H9 (cell line): Measurements from ENCODE around the gene TMEM140. TPM values are rescaled to one million over a fixed set of nuclear protein-coding genes. Genes with fewer than 3 reads are reported as not detected.

Experiments used
- DNase-seq: peaks from one replicate; pipeline ENCODE4 v3.0.0-alpha.2; 2017
- H2AFZ ChIP-seq: one replicate; pipeline ENCODE4 v1.6.1; 2013; ENCODE audit warnings: mild to moderate bottlenecking, low read length, control low read depth, moderate library complexity
- H2AK5ac ChIP-seq: 2 replicates; pipeline ENCODE4 v1.6.1; 2013; ENCODE audit warnings: low read length, control low read depth, mixed read lengths; ENCODE audit not compliant: insufficient read length
- H2BK120ac ChIP-seq: one replicate; pipeline ENCODE4 v1.6.1; 2013; ENCODE audit warnings: low read depth, mild to moderate bottlenecking, low read length, control low read depth, inconsistent platforms; ENCODE audit not compliant: poor library complexity, severe bottlenecking
- H2BK12ac ChIP-seq: 2 replicates; pipeline ENCODE4 v1.6.1; 2013; ENCODE audit warnings: low read length, control low read depth, mixed read lengths, low read depth; ENCODE audit not compliant: insufficient read length
- H2BK15ac ChIP-seq: 2 replicates; pipeline ENCODE4 v1.6.1; 2013; ENCODE audit warnings: low read depth, low read length, control low read depth
- H2BK20ac ChIP-seq: one replicate; pipeline ENCODE4 v1.6.1; 2013; ENCODE audit warnings: low read depth, mild to moderate bottlenecking, low read length, control low read depth, inconsistent platforms; ENCODE audit not compliant: poor library complexity, severe bottlenecking
- H2BK5ac ChIP-seq: 2 replicates; pipeline ENCODE4 v1.6.1; 2013; ENCODE audit warnings: low read length, control low read depth, mixed read lengths; ENCODE audit not compliant: insufficient read length
- H3K14ac ChIP-seq: 2 replicates; pipeline ENCODE4 v1.6.1; 2013; ENCODE audit warnings: low read length, control low read depth; ENCODE audit not compliant: insufficient read depth
- H3K18ac ChIP-seq: 2 replicates; pipeline ENCODE4 v1.6.1; 2013; ENCODE audit warnings: low read depth, mild to moderate bottlenecking, mixed read lengths, low read length, control low read depth; ENCODE audit not compliant: insufficient read length
- H3K23ac ChIP-seq: 2 replicates; pipeline ENCODE4 v1.6.1; 2013; ENCODE audit warnings: low read length, control low read depth, mixed read lengths, low read depth; ENCODE audit not compliant: insufficient read length
- H3K23me2 ChIP-seq: 2 replicates; pipeline ENCODE4 v1.6.1; 2013; ENCODE audit warnings: low read depth, mild to moderate bottlenecking, mixed read lengths, low read length, control low read depth; ENCODE audit not compliant: insufficient read length, poor library complexity, severe bottlenecking
- H3K27ac ChIP-seq: 2 replicates; pipeline ENCODE4 v1.5.1; 2013; ENCODE audit warnings: low read length, control low read depth, mixed read lengths, low read depth; ENCODE audit not compliant: insufficient read length
- H3K27me3 ChIP-seq: 2 replicates; pipeline ENCODE4 v1.6.1; 2013; ENCODE audit warnings: low read length, control low read depth, inconsistent platforms; ENCODE audit not compliant: insufficient read depth
- H3K4ac ChIP-seq: 2 replicates; pipeline ENCODE4 v1.6.1; 2013; ENCODE audit warnings: low read depth, mild to moderate bottlenecking, control low read depth, inconsistent platforms, low read length, moderate library complexity
- H3K4me1 ChIP-seq: 2 replicates; pipeline ENCODE4 v1.6.1; 2013; ENCODE audit warnings: low read length, control low read depth, inconsistent platforms; ENCODE audit not compliant: insufficient read depth
- H3K4me2 ChIP-seq: 2 replicates; pipeline ENCODE4 v1.6.1; 2013; ENCODE audit warnings: low read length, control low read depth, mixed read lengths; ENCODE audit not compliant: insufficient read length, insufficient read depth
- H3K56ac ChIP-seq: 2 replicates; pipeline ENCODE4 v1.6.1; 2013; ENCODE audit warnings: low read depth, mild to moderate bottlenecking, mixed read lengths, low read length, control low read depth; ENCODE audit not compliant: insufficient read length
- H3K79me1 ChIP-seq: 2 replicates; pipeline ENCODE4 v1.6.1; 2013; ENCODE audit warnings: low read depth, mild to moderate bottlenecking, moderate library complexity, low read length, control low read depth, inconsistent platforms; ENCODE audit not compliant: insufficient read depth, poor library complexity, severe bottlenecking
- H3K79me2 ChIP-seq: 2 replicates; pipeline ENCODE4 v1.6.1; 2013; ENCODE audit warnings: low read length, control low read depth, inconsistent platforms; ENCODE audit not compliant: insufficient read depth
- H3K9ac ChIP-seq: 2 replicates; pipeline ENCODE4 v1.6.1; 2013; ENCODE audit warnings: low read length, control low read depth, mixed read lengths; ENCODE audit not compliant: insufficient read length; ENCODE audit errors: extremely low read depth
- H3K9me3 ChIP-seq: one replicate; pipeline ENCODE4 v1.6.1; 2013; ENCODE audit warnings: low read depth, low read length, inconsistent platforms; ENCODE audit not compliant: control insufficient read depth
- H3T11ph ChIP-seq: one replicate; pipeline ENCODE4 v1.6.1; 2013; ENCODE audit warnings: mild to moderate bottlenecking, low read length, control low read depth, inconsistent platforms
- H4K20me1 ChIP-seq: one replicate; pipeline ENCODE4 v1.6.1; 2013; ENCODE audit not compliant: control insufficient read depth, insufficient read length, insufficient read depth
- H4K5ac ChIP-seq: 2 replicates; pipeline ENCODE4 v1.6.1; 2013; ENCODE audit warnings: low read depth, mild to moderate bottlenecking, mixed read lengths, low read length, control low read depth; ENCODE audit not compliant: insufficient read length
- H4K8ac ChIP-seq: replicated peaks from 2 replicates; pipeline ENCODE4 v1.6.1; 2013; ENCODE audit warnings: low read length, control low read depth, mixed read lengths, low read depth; ENCODE audit not compliant: insufficient read length
- H4K91ac ChIP-seq: 2 replicates; pipeline ENCODE4 v1.6.1; 2013; ENCODE audit warnings: low read depth, mild to moderate bottlenecking, moderate library complexity, mixed read lengths, low read length, control low read depth; ENCODE audit not compliant: insufficient read length
- H3K27ac Mint-ChIP-seq, 3 experiments: 2 replicates in 2 of 3; 3 replicates in 1 of 3; pipeline ENCODE4 v1.8.0; 2020 to 2021; ENCODE audit warnings: mixed read lengths in 3 of 3, mild to moderate bottlenecking in 1 of 3, moderate library complexity in 1 of 3
- H3K27me3 Mint-ChIP-seq: 2 replicates; pipeline ENCODE4 v1.8.0; 2021; ENCODE audit warnings: low read depth, mild to moderate bottlenecking, moderate library complexity, mixed read lengths
- H3K36me3 Mint-ChIP-seq, 3 experiments: 2 replicates in 2 of 3; 3 replicates in 1 of 3; pipeline ENCODE4 v1.8.0; 2020 to 2021; ENCODE audit warnings: low read depth in 3 of 3, mixed read lengths in 3 of 3; ENCODE audit not compliant: insufficient read depth in 1 of 3
- H3K4me1 Mint-ChIP-seq, 2 experiments: 2 replicates each; pipeline ENCODE4 v1.8.0; 2020; ENCODE audit warnings: mixed read lengths in 2 of 2
- H3K4me3 Mint-ChIP-seq, 2 experiments: 2 replicates in 1 of 2; 3 replicates in 1 of 2; pipeline ENCODE4 v1.8.0; 2020 to 2021; ENCODE audit warnings: mild to moderate bottlenecking in 2 of 2, mixed read lengths in 2 of 2, moderate library complexity in 1 of 2
- H3K9me3 Mint-ChIP-seq, 2 experiments: 2 replicates in 1 of 2; 3 replicates in 1 of 2; pipeline ENCODE4 v1.8.0; 2020; ENCODE audit warnings: mild to moderate bottlenecking in 2 of 2, mixed read lengths in 2 of 2, moderate library complexity in 1 of 2
- WGBS: extraction: QIAGEN DNeasy Blood & Tissue Kit; methylation state at CpG from one replicate; pipeline ENCODE4 v1.1.7; 2013; ENCODE audit warnings: missing lambda C conversion rate, low lambda C conversion rate, mixed read lengths; ENCODE audit not compliant: insufficient read length; ENCODE audit errors: extremely low coverage; 5-methylcytosine and 5-hydroxymethylcytosine counted together
- total RNA-seq: library from RNA; stranded (reverse); gene quantifications from 2 replicates; pipeline ENCODE4 v1.2.1, GENCODE V29; 2021
- TF ChIP-seq, protein P1 (sequence below): fragments of 200-600 bp; sonication (generic); conservative IDR thresholded peaks from 3 replicates; pipeline ENCODE4 v1.8.0; 2021; ENCODE audit warnings: antibody characterized with exemption, mild to moderate bottlenecking

TMEM140 gene
- total RNA-seq, 1 experiment from 2014 or later = not detected

DNA sequence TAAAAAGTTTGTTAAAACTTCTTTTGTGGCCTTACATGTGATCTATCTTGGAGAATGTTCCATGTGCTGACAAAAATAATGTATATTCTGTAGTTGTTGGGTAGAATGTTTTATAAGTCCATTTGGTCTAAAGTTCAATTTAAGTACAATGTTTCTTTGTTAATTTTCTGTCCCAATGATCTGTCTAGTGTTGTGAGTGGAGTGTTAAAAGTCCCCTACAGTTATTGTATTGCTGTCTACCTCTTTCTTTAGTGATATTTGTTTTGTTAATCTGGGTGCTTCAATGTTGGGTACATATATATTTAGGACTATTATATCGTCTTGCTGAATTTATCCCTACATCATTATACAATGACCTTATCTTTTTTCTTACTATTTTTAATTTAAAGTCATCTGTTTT, 6.9 kb downstream of the TMEM140 start:
- Histone ChIP-seq H3K27me3 (no peaks in the 10 kb centered on the region), H3K23me2 (no peaks in the 10 kb centered on the region), H3K4me2 (no peak overlapping the region), H4K91ac (no peak overlapping the region), H2BK5ac (no peak overlapping the region), H3K9me3 (no peaks in the 10 kb centered on the region), H2BK20ac (no peak overlapping the region), H2AK5ac (no peak overlapping the region), H3K27ac (no peak overlapping the region), H2BK12ac (no peak overlapping the region), H4K5ac (no peak overlapping the region), H2BK120ac (no peak overlapping the region), H3T11ph (no peak overlapping the region), H3K23ac (no peak overlapping the region), H2AFZ (no peak overlapping the region), H3K56ac (no peak overlapping the region), H3K14ac (no peak overlapping the region), H3K79me1 (no peaks in the 10 kb centered on the region), H4K20me1 (no peaks in the 10 kb centered on the region), H3K9ac (no peak overlapping the region), H3K4me1 (no peaks in the 10 kb centered on the region), H3K4ac (no peak overlapping the region), H3K18ac (no peak overlapping the region), H2BK15ac (no peak overlapping the region), H4K8ac (no peak overlapping the region), H3K79me2 (no peaks in the 10 kb centered on the region)
- H3K4me3 Mint-ChIP-seq = no peak overlapping the region
- H3K36me3 Mint-ChIP-seq = peaks cover 16 to 50% (median 38%) of the 10 kb centered on the region in 3 experiments
- H3K9me3 Mint-ChIP-seq = peaks cover 32 to 40% of the 10 kb centered on the region in 2 experiments
- H3K27ac Mint-ChIP-seq = no peak overlapping the region
- peaks cover 5% of the 10 kb centered on the region for H3K27me3 Mint-ChIP-seq
- TF ChIP-seq, protein P1, sequence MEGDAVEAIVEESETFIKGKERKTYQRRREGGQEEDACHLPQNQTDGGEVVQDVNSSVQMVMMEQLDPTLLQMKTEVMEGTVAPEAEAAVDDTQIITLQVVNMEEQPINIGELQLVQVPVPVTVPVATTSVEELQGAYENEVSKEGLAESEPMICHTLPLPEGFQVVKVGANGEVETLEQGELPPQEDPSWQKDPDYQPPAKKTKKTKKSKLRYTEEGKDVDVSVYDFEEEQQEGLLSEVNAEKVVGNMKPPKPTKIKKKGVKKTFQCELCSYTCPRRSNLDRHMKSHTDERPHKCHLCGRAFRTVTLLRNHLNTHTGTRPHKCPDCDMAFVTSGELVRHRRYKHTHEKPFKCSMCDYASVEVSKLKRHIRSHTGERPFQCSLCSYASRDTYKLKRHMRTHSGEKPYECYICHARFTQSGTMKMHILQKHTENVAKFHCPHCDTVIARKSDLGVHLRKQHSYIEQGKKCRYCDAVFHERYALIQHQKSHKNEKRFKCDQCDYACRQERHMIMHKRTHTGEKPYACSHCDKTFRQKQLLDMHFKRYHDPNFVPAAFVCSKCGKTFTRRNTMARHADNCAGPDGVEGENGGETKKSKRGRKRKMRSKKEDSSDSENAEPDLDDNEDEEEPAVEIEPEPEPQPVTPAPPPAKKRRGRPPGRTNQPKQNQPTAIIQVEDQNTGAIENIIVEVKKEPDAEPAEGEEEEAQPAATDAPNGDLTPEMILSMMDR = no peak
- WGBS = no CpG with 5 or more reads among the region's 1 CpG
- peaks cover 0 to 8% of the 10 kb centered on the region in 2 experiments; a peak in 2 of 4 replicates for H3K4me1 Mint-ChIP-seq
- DNase-seq = no peak
